Measurements from ENCODE around the gene PGP.

PGP gene

DNA sequence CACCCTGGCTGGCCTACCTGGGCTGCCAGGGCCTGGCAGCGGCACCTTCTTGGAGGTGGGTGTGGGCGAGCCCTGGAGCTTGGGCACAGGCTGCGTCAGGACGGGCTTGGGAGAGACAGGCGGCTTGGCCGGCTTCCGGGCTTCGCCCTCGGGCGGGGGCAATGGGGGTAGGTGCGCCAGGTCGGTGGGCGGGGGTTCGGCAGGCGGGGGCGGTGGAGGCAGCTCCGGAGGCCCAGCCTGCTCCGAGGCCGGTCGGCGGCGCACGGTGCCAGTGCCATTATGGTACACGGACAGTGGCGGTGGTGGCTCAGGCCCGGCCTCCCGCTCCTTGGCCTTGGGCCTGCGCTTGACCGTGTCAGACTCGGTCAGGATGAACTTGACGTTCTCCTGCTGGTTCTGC is 35.1 kb downstream of the PGP start:
- DNase-seq, result no peak

DNA sequence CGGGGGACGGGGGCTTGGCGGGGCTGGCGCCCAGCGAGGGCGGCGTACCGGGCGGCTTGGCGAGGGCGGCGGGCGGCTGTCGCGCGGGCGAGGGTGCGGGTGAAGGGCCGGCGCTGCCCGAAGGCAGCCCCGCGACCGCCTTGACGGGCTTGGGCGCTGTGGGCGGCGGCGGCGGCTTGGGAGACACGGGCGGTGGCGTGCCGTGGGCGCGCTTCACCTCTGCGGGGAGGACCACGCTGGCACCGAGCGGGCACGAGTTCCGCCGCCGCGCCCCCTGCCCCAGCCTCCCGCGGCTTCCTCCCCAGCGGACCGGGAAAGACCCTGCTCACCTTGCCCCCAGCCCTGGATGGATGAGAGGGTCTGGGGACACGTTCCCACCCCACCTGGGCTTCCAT is 35.5 kb downstream of the PGP start:
- DNase-seq, result no peak

DNA sequence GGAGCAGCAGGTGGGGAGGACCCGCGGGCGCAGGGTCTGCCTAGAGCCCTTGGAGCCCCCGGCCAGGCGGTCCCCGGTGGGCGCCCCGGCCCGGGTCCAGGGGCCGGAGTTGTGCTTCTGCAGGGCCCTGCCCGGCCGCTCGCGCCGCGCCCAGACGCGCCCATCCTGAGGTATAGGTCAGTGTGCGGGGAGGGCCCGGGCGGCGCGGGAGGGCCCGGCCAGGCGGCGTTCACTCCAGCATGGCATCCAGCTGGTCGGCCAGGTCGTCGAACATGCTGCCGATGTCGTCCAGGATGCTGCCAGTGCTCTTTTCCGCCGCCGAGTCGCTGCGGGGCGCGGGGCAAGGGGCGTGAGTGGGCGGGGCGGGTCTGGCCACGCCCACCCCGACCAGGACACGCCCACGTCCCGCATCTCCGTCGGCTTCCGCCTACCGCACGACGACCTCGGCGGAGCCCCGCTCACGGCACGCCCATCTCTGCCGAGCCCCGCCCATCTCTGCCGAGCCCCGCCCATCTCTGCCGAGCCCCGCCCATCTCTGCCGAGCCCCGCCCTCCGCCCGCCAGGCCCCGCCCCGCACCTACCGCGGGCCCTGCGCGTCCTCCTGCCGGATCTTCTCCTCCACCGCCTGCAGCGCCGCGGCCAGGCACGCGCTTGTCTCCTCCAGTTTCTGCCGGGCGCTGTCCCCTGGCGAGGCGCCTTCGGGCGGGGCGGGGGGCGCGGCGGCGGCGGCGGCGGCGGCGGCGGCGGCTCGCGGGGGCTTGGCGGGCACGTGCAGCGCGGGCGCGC is 36.1 kb downstream of the PGP start:
- no peak for DNase-seq

DNA sequence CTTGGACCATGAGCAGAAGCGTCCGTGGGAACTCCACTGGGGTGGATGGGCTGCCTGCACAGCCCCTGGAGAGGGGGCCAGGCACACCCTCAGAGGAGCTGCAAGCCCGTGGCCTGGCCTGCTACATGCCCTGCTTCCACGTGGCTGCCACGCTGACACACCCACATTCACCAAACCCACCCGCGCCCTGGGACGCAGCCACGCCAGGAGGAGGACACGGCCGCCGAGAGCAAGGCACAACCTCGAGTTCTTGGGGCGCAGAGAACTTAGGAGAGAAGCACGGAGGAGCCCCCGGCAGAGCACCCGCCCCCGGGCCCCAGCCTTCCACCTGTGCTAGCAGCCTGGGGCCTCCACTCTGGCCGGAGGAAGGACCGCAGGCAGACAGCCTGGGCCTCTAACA is 37.1 kb downstream of the PGP start:
- no peak for DNase-seq

DNA sequence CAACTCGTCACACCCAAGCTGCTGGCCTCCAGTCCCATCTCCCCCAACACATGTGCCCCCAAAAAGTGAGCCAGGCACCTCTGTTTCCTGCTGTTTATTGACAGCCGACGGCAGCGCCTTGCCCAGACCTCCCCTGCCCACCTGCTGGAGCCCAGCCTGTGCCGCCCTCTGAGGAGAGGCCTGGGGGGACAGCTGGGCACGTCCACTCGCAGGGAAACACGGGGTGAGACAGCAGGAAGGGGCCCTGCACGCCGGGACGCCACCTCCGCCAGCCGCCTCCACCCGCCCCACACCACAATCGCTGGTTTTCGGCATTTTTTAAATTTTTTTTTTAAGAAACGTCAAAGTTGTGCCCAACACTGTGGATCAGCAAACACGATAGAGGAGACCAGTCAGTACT is 37.5 kb downstream of the PGP start:
- no peak for DNase-seq

DNA sequence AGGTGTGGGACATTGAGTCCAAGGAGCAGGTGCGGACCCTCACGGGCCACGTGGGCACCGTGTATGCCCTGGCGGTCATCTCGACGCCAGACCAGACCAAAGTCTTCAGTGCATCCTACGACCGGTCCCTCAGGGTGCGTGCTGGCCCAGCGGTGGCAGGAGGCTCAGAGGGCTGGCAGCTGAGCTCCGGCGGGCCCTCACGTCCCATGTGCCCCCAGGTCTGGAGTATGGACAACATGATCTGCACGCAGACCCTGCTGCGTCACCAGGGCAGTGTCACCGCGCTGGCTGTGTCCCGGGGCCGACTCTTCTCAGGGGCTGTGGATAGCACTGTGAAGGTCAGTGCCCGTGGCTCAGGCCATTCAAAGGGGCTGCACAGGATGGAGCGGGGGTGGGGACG is 38.6 kb downstream of the PGP start:
- no peak for DNase-seq

DNA sequence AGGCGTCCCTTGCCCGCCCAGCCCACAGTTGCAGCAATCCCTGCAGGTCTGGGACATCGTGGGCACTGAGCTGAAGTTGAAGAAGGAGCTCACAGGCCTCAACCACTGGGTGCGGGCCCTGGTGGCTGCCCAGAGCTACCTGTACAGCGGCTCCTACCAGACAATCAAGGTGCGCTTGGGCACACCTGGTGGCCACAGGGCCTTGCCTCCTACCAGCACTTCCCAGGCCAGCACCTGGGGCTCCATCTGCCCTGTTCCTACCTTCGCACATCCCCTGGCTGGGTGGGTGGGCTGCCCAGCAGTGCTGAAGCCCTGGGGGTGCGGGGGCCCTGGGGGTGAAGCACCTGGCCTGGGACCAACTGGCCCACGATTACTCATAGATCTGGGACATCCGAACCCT is 39.2 kb downstream of the PGP start:
- DNase-seq, result no peak

DNA sequence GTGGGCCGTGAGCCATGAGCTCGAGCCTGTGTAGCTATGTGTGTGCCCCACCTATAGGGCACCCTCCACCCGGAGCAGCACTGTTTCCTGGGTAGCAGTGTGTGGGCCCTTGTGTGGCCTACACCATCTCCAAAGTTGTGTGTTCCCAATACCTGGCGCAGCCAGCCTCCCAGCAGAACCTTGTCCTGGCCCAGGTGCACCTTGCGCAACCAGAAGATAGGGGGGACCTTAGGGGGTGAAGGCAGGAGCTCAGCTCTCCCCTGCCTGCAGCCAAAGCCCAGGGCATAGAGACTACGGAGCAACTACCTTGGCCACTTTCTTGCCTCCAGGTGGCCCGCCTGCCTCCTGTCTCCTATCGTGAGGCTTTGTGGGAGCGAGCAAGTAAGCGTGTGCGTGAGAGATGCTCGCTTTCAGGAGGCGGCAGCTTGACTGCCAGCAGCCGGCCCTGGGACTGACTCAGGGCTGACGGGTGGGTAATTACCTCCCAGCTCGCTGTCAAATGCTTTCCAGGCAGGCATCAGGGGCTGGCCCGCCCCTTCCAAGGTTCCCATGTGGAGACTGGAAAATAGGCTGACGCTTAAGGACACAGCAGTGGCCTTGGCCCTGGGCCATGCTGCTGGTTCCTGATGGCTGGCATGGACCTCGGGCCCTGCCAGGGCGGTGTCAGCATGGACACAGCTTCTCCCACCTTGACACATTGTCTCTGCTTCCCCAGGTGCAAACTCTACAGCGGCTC is 40.1 kb downstream of the PGP start:
- no peak for DNase-seq

DNA sequence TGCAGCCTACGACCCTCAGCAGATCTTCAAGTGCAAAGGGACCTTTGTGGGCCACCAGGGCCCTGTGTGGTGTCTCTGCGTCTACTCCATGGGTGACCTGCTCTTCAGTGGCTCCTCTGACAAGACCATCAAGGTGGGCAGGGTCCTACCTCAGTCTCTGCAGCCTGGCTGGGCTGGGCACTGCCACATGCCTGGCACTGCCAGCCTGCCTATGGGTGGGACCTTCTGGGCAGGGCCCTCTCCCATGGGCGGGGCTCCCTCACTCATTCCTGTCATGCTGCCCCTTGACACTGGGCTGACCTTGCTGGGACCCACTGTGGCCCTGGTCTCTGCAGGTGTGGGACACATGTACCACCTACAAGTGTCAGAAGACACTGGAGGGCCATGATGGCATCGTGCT is 40.7 kb downstream of the PGP start:
- no peak for DNase-seq

DNA sequence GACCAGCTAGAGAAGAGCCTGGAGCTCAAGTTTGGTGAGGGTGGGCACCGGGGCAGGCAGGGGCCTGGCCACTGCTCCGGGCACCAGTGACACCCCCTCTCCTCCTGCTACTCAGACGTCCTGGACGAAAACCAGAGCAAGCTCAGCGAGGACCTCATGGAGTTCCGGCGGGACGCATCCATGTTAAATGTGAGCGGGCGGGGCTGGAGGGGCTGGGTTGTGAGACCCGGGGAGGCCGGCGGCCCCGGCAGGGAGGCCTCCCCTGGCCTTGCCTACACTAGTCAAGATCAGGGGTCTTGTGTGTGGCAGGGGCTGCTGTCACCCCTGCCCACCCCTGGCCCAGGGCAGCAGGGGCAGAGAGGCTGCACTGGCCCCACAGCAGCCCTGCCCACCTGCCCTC is 41.3 kb downstream of the PGP start:
- no peak for DNase-seq

DNA sequence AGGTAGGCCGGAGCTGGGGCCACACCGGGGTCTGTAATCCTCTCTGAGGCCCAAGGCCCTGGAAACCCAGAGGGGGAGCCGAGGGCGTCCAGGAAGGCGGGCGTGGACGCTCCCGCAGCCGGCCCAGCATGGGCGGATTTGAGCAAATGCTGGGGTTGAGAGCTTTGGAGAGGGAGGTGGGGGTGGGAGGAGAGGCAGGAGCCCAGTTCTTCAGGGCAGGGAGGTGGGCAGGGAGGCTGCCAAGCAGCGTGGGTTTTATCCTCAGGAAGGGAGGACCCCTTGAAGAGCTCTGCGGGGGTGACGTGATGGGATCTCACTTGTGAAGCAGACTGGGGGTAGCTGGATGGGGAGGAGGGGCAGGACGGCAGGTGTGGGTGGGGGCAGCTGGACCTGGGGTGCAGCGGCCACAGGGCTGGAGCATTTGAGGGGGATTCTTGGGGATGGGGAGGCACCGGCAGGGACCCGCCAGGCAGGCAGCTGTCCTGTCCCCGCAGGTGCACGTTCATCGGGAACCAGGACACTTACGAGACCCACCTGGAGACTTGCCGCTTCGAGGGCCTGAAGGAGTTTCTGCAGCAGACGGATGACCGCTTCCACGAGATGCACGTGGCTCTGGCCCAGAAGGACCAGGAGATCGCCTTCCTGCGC is 41.8 kb downstream of the PGP start:
- DNase-seq, result no peak

DNA sequence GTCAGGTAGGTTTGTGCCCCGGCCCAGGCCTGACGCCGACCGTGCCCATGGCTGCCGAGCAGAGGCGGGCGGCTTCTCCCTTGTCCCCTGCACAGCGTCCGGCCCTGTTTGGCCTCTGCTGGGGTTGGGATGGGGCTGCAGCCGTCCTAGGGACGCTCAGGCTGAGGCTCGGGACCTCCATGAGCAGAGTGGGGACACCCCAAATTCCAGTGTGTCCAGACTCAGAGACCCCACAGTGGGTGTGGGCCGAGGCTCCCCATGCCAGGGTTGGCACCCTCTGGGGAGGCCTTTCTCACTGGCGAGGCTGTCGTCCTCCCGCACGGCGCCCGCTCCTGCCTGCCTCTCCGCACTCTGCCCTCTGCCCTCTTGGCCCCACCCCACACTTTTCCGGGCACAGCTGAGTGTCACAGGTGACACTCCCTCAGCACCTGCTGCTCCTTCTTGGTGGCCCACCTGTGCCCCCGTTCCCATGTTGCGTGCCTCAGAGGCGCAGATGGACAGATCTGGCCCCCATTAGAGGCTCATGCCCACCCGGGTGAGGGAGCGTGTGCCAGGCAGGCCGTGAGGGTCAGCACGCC is 43.0 kb downstream of the PGP start:
- no peak for DNase-seq

DNA sequence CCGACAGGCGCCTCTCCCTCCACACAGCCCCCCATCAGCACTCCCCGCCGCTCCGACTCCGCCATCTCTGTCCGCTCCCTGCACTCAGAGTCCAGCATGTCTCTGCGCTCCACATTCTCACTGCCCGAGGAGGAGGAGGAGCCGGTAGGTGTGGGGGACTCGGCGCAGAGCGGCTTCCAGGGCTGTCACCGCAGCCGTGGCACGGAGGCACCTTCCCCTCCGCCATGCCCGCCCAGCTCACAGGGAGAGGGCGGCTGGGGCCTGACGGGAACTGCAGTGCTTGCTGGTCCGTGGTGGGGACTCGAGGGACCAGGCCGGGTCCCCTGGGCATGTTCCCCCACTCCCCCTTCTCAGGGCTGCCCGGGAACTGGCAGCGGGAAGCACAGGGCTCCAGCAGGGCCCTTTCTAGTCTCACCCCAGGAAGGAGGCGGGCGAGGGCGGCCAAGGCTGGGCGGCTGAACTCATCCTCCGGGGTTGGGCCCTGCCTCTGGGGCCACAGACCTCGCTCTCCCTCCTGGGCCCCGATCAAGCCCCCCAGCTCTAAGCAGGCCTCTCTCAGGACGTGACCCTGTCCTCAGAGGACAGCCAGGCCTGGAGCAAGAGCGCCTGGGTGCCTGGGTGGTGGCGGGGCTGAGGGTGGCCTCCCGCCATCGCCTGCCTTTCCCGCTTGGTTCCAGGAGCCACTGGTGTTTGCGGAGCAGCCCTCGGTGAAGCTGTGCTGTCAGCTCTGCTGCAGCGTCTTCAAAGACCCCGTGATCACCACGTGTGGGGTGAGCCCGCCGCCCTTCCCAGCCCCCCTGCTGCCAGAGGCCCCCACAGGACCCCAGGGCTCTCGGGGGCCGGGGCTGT is 43.8 kb downstream of the PGP start:
- DNase-seq, result no peak

DNA sequence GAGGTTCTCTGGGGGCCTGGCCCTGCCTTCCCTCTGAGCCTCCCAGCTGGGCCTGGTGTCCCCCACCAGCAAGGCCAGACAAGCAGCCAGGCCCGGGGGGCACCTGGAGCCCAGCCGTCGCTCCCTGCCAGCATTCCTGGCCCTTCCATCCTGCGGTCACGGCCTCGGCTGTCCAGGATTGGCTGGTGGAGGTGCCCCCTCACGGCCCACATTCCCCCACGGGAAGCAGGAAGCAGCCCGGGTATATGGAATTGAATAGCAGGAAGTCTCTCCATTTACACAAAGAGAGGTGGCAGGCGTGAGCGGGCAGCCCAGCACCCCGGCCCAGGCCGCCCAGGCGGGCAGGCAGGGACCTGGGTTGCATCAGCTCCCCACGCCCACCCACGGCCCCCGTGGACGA is 44.6 kb downstream of the PGP start:
- DNase-seq, result no peak

DNA sequence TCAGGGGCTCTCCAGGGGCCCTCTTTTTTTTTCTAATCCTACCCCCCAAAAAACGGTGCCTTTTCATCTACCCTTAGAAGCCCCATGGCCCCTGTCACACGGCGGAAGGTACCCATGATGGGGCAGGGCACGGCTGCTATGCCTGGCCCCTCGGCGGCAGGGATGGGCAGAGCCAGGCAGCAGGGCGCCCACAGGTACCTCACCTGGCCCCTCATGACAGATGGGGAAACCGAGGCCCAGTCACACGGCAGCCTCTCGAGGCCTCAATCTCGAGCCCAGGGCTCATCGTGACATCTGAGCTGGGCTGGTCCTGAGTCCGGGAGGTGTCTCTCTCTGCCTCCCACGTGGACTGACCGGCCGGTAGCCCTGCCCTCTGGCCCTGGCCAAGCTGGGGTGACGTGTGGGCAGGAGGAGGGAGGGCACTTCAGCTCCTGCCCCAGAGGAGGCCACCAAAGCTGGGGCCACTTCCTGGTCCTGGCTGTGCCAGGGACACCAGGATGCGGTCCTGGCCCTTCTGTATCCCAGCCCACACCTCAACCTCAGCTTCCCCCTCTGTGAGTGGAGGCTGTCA is 47.5 kb downstream of the PGP start:
- no peak for DNase-seq

DNA sequence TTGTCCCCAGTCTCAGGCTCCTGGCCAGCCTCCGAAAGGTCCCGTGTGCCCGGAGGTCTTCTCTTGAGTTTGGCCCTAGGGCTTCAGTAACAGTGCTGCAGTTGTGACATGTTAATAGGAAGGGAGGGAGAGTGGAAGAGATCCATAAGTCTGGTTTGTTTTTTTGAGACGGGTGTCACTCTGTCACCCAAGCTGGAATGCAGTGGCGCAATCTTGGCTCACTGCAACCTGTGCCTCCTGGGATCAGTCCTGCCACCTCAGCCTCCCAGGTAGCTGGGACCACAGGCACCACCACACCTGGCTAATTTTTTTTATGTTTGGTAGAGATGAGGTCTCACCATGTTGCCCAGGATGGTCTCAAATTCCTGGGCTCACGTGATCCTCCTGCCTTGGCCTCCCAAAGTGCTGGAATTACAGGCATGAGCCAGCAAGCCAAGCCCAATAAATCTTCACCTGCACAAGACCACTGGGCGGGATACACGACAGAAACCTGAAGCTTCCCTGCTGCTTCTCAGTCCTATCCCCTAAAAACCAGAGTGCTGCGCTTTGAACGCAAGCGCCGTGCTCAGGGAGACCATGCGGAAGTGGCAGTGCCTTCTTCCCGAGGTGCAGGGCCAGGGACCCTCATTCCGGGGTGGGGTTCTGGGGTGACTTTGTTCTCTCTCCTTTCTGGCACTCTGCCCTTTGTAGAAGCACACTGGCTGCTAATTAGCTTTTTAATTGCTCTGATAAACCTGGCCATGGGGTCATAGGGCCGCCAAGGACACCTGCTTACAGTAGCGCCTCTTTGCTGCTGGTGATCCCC is 48.2 kb downstream of the PGP start:
- no peak for DNase-seq

DNA sequence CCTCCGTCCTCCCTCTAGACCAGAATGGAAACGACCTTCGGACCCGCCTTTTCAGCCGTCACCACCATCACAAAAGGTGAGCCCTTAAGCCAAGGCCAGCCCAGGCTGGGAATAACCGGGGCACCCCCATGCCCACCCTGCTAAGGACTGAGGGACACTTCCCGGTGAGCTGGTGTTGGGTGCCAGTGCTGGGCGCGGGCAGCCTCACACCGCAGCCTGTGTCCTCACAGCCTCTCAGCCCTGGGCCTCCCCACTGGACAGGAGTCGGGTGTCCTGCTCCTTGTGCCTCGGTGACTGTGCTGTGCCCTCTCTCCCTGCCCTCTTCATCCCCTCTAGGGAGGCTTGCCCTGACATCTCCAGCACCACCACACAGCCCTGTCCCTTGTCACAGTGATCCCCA is 48.8 kb downstream of the PGP start:
- DNase-seq, result no peak

DNA sequence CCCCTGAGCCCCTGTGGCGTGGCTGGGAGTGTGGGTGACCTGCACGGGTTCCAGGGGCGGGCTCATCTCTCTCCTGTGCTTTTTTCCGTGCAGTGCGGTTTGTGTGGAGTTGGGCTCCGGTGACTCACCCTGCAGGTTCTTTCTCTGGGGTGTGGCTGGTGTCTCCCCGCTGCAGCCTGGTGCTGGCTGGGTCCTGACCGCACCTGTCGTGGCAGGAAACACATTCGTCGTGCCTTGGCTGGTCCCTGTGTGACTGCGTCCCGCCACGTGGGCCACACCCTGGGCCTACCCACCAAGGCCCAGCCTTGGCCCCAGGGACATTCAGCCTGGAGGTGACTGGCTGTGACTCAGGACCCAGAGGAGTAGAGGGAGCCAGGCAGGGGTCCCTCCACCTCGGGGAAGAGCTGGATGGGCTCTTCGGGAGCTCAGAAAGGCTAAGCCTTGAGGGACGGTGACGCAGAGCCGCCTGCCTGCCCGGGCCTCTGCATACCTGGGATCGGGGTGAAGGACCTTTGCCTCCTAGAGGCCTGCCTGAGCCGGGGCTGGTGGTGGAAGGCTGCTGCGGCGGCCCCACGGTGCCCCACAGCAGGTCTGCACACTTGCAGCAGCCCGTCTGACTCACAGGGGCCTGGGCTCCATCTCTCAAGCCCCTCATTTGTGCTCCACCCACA is 51.3 kb downstream of the PGP start:
- no peak for DNase-seq

DNA sequence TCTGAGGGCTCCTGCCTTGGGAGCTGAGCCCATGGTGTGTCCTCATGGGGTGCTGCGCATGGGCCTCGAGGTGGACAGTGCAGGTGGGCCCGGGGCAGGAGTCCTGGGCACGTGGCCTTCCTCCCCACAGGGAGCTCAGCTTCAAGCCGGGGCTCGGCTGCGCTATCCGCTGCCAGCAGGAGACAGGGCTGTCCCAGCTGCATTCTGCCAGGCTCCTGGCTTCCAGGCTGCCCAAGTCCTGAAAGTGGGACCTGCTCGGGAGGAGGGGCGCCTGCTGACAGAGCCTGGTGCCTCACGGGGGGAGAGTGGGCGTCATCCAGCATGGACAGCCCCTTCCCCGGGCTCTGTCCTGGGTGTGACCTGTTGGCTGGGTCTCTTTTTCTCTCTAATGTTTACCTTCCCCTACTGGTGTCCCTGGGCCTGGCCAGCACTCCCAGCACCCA is 51.9 kb downstream of the PGP start:
- DNase-seq, result no peak

DNA sequence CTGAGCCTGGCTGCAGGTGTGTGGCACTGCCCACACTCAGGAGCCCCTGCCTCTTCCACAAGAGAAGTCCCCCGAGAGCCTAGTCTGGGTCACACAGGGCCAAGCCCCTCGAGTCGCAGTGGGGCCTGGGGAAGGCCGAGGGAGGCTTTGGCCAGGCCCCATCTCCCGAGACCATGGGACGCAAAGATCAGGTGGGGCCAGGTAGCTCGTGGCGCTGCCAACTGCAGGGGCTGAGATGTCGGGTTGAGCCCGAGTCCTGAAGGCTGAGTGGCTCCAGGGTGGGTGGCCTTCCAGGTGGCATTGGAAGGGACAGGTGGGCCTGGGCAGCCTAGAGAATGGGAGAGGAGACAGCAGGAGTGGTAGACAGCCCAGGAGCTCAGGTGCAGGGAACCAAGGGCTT is 52.7 kb downstream of the PGP start:
- no peak for DNase-seq
